Measurements from ENCODE around the gene PACRG.
A peak's percentile ranks its signal among the peaks of the same experiment; 100 is the strongest.
"Not testable (repeated sequence)": the region's sequence is repeated elsewhere in the genome, so short reads cannot be mapped to it uniquely, and the experiment has no call there.

PACRG gene

DNA sequence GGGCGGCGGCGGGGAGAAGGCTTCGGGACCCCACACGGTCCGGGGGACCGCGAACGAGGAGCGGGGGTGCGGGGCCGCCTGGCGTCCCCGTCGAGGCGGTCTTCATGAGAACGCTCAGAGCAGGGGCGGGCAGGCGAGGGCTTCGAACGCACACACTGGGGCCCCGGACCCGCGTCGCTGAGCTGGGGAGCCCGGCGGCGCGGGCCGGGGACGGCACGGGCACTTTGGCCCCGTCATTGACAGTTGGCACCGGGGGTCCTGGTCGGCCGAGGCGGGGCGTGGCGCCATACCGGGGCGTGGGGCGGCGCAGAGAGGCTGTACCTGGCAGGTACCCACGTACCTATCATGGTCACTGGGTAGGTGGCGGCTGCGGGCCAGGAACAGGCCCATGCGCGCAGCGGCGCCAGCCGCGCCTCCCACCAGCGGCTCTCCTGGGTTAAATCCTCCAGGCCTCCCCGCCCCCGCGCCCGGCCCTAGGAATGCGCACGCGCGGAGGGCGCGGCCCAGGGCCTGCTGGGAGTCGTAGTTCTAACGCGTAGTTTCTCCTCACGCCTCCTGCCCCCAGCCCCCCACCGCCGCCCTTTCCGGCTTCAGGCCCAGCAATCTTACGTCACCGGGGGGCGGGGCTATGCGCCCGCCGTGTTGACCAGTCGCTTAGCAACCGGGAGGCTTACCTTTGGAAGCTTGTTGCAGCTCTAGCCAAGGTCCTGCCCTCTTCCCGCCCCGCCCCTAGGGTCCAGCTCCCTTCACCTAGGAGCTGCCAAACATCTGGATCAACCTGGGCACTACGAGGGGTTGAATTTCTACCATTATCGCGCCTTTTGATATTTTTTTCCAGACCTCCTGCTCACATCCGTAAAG, at the start of gene PACRG, which contains the start of gene PRKN:
PACRG (plus strand) TSS at position 653 of the 861 bp plus-strand sequence.
PRKN (minus strand) TSS at position 445 of the 861 bp plus-strand sequence.
- FAIRE-seq: peak; percentile 88

DNA sequence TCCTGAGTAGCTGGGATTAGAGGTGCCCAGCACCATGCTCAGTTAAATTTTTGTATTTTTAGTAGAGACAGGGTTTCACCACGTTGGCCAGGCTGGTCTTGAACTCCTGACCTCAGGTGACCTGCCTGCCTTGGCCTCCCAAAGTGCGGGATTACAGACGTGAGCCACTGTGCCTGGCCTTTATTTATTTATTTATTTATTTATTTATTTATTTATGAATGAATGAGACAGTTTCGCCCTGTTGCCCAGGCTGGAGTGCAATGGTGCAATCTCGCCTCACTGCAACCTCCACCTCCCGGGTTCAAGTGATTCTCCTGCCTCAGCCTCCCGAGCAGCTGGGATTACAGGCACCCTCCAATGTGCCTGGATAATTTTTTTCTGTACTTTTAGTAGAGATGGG, 48.9 kb upstream of the PACRG start:
- not testable (repeated sequence) for FAIRE-seq

DNA sequence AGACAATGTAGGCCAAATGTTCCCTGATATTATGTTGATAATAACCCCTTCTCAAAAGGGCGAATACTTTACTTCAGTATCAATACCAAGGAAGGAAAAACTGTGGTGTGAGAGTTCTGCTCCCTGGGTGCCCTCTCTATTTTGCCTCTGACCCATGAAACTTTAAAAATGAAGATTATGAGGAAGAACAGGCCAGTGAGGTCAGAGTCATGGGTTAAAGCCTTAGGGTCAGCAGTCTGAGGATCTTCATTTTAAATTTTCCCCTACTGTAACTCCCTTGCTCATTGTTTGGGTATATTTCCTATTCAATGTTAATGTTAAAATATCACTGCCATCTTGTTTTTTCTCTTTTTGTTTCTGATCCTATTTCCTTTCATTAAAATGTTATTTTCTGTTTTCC, 48.1 kb upstream of the PACRG start:
- FAIRE-seq: no peak

DNA sequence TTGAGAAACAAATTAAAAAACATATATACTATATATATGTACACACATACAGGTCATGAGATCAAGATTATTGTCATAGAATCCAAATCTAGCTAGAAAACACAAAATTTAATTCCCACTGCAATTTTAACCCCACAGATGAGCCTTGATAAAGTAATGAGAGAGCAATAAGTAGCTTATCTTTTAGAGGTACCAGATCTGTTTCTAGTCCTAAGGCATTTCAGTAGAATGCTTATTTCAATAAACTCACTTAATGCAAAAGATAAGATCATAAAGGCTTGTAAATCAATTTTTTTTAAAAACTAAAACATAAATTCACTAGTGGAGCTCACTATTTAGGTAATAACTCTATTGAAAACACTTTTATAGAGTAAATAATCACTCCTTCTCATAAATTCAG, 47.4 kb upstream of the PACRG start:
- FAIRE-seq: no peak

DNA sequence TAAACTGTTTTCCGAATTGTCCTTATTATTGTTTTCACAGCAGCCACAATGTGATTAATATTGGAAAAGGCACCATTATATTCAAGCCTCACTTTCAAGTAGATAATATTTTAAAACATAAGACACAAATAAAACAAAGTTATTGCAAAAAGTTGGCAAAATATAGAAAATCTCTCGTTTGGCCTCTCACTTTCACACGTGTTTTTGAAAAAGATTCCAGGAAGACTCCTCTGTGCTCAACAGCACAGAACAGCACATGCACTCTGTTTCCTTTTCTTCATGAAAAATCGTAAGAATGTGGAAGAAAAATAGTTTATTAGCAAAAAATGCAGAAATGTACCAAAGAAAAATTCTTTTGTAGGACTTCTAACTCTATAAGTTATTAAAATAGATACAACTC, 46.9 kb upstream of the PACRG start:
- no peak for FAIRE-seq

DNA sequence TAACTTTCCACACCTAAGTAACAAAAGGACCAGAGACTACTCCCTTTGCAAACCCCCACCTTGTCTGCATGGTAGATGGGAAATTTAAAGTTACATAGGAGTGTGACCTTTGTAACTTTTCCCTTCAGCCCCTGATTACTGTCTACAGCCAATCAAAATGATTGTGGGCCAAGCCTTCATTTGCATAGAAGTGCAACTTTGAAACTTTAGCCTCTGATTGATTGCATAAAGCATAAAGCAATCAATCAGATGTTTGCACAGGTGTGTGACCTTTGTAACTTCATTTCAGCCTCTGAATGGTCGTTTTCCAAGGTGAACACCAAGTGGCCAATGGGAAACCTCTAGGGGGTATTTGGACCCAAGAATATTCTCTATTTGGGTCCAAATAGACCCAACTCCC, 46.3 kb upstream of the PACRG start:
- no peak for FAIRE-seq

DNA sequence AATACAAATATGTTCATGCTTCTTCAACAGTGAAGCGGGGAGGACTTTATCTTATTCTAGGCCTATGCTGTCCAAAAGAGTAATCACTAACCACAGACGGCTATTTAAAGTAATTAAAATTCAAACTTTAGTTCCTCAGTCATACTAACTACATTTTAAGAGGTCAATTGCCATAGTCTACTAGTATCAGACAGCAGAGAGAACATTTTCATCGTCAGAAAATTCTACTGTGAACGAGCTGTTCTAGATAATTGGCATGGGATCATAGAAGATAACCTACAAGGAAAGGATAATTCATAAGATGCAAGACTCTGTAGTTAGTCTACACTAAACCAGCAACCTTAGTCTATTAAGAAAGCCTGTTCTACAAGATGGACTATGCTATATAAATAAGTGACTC, 44.6 kb upstream of the PACRG start:
- FAIRE-seq: no peak

DNA sequence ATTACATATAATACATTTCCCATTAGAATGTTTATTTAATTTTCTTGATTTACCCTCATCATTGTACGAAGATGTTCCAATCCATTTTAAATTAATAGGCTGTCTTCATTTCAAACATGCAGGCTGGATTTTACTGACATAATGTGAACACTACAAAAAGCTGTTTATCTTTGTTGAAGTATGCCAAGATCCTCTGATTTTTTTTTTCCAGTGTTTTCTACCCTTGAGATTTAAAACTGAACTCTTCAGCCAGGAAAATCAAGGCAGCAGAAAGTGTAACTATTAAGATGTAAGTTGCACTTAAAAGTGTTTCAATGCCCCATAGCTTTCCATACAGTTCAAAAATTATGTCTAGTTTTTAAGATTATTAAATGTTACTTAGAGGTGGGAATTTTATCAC, 43.7 kb upstream of the PACRG start:
- FAIRE-seq: no peak

DNA sequence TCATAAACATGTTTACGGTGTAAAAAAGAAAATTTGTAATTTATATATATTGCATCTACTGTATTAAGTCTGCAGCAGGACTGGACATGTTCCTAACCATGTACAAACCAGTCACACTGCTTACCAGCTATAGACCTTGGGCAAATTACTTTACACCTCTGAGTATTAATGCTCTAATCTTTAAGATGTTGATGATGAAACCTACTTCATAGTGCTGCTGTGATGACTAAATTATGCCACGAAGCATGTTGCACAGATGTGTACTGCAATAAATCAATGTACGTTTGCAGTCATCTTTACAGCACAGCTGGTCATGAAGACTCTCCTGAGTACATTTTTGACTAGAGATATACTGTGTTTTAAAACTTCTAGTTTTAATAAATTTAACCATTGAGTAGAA, 42.8 kb upstream of the PACRG start:
- no peak for FAIRE-seq

DNA sequence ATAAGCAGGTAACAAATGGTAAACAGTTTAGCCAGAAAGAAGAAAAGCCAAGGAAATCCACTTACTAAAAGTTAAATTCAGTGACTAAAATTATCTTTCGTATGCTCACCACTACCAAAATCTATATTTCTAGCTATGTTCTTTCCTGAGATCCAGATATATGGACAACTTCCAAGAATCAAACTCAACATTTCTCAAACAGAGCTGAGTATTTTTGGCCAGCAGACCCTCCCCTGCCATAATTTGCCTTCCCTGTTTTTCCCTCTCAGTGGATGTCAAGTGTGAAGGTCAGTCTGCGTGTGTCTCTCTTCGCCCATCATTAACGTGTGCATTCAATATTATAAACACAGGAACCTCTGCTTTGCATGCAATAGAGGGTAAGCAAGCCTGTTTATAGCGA, 42.2 kb upstream of the PACRG start:
- FAIRE-seq: no peak

DNA sequence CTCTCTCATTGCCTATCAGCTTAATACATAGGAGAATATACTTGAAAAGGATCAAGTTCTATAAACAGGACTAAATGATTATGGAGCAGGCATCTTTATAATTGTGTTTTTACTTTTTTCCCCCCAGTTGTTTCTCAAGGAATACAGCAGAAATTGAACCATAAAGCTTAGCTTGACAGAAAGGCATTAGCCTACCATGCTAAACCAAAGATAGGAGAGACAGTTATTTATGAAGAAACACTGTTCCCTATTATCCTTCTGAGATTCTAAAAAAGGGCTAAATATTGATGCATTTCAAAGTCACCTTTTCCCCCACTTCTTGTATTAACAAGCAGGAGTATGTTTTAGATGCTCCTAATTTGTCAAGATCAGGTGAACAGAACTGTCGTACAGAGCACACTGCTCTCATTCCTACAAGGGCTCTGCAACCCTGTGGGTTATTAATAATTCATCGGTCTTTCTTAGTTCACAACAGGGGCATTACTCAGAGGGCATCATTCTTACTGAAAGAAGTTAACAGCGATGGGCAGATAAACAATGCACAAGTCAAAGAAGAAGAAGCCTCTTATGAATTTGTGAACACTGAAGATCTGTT, 38.9 kb upstream of the PACRG start:
- no peak for FAIRE-seq

DNA sequence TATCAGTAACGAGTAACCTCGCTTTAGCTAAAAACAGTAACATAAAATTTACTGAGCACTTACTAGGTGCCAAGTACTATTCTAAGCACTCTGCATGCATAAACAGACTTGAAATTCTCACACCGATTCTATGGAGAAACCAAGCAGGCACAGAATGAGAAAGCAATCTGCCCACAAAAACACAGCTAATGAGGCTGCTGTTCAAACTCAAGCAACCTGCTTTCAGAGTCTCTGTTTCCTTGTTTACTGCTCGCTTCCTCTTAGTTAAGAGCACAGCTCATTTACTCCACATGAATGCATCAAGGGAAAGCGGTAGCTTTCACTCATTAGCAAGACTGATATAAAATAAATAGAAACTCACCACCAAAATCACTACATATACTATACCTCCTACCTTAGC, 37.6 kb upstream of the PACRG start:
- FAIRE-seq: no peak

DNA sequence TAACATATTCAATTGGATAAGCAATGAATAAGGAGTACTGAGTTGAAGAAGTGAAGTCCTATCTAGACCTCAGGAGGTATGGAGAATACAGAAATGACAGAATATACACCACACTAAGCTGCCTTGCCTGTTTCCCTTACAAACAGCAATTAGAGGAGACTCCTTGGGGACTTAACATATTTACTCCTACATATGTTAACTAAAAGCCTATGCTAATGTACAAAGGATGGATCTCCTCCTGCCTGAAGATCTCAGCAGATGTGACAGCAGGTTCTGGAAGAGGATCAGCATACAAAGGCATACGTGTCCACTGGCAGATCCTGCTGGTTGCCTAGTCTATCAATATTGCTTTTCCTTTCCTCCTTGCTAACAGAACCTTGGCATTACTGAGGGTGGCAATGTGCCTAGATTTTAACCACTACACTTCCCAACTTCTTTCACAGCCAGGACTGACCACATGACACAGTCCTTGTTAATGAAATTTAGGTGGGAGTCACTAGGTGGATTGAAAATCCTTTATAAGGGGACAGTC, 29.8 kb upstream of the PACRG start:
- FAIRE-seq: no peak

DNA sequence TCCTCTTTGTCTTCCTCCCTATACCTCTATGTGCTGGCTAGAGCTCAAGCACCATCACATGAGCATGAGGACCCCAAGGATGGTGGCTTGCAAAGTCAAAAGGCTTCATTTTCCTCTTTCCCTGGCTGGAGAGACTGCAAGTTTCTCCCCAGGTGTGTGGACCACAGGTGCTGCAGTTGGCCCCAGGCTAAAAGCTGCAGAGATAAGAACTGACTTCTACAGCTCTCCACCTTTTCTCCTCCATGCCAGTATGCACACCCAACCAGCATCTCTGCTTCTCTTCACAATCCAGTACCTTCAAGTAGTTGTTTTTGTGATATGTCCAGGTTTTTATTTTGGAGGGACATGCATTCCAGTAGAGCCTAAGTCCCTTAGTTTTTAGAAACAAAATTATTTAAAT, 29.3 kb upstream of the PACRG start:
- no peak for FAIRE-seq

DNA sequence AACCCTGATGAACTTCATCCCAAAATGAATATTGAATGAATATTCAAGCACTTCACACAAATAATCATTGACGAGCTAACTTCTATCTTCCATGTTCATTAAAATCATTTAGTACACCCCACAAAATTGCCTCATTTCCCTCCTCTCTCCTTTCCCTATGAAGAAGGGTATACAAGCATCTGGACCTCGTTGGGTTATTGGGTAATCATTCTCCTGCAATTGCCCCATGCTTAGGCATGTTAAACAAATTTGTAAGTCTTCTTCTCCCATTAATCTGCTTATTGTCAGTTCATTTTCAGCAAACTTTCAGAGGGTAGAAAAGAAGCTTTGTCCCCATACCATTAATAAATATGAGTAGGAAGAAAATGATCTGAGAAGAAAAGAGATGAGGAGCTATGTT, 27.8 kb upstream of the PACRG start:
- FAIRE-seq: no peak

DNA sequence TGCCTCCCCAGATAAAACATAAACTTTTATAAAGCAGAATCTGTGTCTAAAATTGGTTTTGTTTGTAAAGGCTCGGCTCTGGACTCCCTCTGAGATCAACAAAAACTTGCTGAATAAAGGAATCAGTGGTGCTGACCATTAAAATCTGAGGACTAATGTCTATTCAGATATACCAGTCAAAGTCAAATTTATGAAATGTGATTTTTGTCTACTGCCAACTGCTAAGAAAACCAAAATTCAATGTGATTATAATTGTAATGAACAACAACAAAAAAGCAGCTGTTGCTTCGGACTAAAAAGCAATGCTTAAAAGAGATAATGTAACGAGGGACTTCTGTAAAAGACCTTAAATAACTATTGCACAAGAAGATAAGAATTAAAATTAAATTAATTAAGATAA, 26.8 kb upstream of the PACRG start:
- FAIRE-seq: no peak

DNA sequence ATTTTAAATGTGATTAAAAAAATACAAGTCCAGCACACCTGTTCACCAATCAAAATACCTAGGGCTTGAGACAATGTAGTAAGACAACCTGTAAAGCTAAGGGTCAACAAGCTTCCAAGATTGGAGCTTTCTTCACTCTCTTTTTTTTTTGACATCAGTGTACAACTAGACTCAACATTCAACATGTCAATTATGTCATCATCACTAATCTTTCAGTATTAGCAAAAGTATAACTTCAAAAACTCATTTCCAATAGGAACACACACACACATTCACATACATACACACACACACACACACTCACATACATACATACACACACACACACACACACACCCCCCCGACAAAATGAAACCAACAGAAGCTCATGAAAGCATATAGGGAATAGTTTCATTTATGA, 26.2 kb upstream of the PACRG start:
- FAIRE-seq: no peak

DNA sequence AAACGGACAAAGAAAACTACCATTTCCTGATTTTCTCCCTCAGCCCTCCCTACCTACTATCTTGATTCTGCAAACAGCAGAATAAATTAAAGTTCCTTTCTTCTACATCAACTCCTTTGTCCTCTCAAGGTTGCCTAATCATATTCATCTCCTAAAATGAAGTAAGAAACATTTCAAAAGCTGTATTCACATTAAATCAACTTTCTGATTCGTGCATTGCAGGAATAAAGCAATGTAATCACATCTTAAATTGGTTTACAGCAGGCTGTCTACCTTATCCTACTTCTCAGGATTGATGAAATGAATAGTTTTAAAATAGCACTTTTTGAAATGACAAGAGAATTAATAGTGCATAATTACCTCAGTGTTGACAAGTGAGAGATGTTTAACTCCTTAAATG, 25.3 kb upstream of the PACRG start:
- FAIRE-seq: no peak

DNA sequence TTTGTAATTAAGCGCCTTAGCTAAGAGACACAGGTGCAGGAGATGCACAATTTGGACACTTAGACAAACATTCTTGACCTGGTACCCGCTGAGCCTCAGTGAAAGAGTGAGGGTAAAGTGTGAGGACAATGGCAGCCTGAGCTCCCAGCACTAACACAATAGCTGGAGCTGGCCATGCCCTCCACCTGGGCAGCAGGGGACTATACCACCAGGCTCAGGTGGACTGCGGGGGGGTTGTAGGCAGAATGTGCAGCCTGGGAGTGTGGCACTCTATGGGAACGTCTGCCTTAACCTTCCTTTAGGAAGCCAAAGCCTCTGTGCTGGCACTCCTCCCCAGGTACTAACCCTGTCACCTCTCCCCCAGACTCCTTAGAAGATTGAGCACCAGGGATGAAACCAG, 23.8 kb upstream of the PACRG start:
- FAIRE-seq: no peak

DNA sequence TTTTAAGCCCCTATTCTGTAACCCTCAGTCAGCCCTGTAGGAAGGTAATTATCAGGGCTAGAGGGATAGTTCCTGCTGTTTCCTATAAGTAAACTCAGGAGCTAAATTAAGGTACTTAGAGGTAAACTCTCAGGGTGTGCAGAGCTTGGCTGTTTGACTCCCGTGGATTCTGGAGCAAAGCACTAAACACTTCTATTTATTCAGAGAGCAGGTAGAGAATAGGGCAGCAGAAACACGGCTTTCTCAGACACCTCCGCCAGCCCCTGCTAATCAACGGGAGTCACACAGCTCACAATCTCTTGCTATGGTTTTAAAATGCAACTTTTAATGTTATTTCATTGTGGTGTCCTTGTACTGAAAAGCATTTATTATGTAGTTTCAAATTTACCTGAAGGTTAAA, 22.0 kb upstream of the PACRG start:
- no peak for FAIRE-seq

DNA sequence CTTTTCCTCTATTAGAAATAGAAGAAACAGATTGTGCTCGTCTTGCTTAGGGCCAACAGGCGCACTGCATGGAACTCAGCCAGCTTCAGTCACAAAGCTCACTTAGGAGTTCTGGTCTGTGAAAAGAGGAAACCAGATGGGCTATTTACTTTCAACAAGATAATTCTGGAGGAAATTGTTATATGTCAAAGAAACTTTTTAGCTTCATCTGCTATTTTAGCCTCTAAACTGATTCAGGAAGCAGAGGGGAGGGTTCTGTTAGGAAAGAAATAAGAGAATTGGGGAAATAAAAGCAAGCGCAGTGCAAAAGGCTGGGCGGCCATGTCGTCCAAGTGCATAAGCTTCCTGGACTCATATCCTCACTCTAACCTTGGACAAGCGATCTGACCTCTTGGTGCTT, 21.5 kb upstream of the PACRG start:
- FAIRE-seq: no peak

DNA sequence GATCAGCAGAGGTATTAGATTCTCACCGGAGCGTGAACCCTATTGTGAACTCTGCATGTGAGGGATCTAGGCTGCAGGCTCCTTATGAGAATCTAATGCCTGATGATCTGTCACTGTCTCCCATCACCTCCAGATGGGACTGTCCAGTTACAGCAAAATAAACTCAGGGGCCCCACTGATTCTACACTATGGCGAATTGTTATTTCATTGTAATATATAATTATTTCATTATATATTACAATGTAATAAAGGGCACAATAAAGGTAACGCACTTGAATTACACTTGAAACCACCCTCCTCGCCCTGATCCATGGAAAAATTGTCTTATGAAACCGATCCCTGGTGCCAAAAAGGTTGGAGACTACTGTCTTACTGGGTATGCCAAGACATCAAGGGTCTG, 18.8 kb upstream of the PACRG start:
- no peak for FAIRE-seq

DNA sequence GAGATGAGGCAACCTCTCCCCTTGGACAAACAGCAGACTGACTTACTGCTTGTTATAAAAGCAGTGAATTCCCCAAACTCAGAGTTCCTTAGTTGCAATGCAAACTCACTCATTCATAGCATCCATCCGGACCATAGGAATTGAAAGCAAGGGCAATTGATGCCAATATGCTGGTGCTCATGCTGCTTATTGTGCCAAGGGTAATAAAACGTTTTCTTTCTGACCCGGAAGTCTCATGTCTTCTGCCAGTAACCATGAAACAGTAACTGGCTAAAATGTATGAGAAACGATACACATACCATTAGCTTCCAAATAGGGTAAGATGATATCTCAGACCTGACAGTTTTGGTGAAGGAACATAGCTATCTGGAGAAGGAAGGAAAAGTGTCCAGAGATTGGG, 18.3 kb upstream of the PACRG start:
- no peak for FAIRE-seq

DNA sequence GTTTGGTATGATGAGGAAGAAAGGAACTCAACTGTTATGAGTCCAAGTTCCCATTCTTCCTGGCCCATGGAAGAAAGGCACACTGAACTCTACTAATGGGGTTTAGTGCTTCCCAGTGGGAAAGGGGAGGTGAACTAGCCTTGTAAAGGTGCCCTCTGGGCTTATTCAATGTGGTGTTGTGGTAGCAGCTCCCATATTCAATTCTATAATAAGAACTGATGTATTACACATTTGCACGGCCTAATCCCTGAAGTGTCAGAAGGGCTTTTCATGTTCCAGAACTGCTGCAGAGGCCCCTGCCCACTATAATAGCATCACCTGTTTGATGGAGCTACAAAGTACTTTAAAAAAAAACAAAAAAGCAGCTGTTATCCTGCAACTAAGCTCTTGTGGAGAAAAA, 17.4 kb upstream of the PACRG start:
- FAIRE-seq: no peak

DNA sequence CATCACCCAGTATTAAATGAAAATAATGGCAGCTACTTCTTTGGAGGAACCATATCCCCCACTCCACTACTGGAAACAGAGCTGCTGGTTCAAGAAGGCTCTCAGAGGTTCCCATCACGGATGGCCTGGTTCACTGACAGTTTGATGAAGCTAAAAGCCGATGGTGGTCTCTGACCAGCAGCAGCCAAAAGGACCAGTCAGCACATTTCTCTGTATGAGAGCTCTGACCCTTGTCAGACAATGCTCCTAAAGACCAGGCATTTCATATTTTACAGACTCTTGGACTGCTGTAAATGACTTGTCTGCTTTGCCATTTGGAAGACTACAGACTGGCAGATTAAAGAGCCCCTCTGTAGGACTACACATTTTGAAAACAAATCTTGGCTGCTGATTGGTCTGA, 16.8 kb upstream of the PACRG start:
- no peak for FAIRE-seq

Data from A204.1 (cell line).